Retinal pigment epithelial cell (primary cell): Measurements from ENCODE around the gene RPH3AL.
"Not testable (repeated sequence)": the region's sequence is repeated elsewhere in the genome, so short reads cannot be mapped to it uniquely, and the experiment has no call there.

Experiments used
- DNase-seq: peaks from one replicate; pipeline ENCODE4 v3.0.0-alpha.2; 2010; ENCODE audit warnings: low read depth
- H3K4me3 ChIP-seq: 2 replicates; pipeline ENCODE4 v1.5.1; 2011; ENCODE audit warnings: mild to moderate bottlenecking, low read length, control low read depth, moderate library complexity
- TF ChIP-seq, protein P1 (sequence below): conservative IDR thresholded peaks from 2 replicates; pipeline ENCODE4 v1.5.1; 2011; ENCODE audit warnings: low read depth, low read length, control low read depth, inconsistent platforms

The RPH3AL gene

DNA sequence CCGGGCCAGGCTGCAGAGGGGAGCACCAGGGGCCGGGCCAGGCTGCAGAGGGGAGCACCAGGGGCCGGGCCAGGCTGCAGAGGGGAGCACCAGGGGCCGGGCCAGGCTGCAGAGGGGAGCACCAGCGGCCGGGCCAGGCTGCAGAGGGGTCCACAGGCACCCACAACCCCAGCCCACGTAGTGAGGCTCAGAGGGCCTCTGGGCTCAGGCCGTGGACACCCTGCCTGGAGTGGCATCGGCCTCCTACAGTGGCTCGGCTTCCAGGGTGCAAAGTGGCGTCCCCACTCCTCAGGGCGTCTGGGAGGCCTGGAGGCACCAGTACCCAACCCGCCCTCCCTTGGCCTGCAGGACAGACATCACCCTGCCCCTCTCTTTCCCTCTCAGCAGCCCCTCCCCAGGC, 180.7 kb downstream of the RPH3AL start:
- TF ChIP-seq, protein P1, sequence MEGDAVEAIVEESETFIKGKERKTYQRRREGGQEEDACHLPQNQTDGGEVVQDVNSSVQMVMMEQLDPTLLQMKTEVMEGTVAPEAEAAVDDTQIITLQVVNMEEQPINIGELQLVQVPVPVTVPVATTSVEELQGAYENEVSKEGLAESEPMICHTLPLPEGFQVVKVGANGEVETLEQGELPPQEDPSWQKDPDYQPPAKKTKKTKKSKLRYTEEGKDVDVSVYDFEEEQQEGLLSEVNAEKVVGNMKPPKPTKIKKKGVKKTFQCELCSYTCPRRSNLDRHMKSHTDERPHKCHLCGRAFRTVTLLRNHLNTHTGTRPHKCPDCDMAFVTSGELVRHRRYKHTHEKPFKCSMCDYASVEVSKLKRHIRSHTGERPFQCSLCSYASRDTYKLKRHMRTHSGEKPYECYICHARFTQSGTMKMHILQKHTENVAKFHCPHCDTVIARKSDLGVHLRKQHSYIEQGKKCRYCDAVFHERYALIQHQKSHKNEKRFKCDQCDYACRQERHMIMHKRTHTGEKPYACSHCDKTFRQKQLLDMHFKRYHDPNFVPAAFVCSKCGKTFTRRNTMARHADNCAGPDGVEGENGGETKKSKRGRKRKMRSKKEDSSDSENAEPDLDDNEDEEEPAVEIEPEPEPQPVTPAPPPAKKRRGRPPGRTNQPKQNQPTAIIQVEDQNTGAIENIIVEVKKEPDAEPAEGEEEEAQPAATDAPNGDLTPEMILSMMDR = no peak
- no peak overlapping the region for H3K4me3 ChIP-seq

DNA sequence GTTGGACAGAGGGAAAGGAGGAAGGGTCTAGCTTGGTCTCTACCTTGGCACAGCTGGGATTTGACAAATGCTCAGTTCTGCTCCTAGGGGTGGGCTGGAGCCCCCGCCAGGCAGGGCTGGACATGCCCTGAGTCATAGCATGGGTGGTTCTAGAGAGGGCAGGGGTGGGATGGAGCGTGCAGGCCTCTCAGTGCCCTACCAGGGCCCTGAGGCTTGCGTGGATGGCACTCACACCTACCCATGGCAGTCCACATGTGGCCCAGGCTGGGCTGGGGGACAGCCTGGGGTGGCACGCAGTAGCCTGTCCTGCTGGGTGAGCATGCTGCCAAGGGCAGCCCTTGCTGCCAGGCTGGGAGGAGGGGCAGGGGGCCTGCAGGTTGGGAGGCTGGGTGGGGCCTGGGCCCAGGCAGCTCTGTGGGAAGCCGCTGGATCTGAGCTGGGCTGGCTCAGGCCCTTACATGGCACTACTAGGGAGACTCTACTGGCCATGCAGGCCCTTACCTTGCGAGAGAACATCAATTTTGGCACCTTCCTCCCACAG, 182.4 kb downstream of the RPH3AL start:
- no peak overlapping the region for H3K4me3 ChIP-seq
- DNase-seq = no peak
- TF ChIP-seq, protein P1 = no peak

More for the DNA sequence above, 180.7 kb downstream of the RPH3AL start:
- DNase-seq = no peak

DNA sequence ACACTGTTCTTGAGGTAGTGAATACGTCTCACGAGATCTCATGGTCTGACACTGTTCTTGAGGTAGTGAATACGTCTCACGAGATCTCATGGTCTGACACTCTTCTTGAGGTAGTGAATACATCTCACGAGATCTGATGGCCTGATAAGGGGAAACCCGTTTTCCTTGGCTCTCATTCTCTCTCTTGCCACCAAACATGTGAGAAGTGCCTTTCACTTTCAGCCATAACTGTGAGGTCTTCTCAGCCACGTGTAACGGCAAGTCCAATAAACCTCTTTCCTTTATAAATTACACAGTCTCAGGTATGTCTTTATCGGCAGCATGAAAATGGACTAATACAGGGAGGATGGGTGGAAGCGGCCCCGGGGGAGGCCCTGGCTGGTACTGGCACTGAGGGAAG, 184.0 kb downstream of the RPH3AL start:
- not testable (repeated sequence) for H3K4me3 ChIP-seq

DNA sequence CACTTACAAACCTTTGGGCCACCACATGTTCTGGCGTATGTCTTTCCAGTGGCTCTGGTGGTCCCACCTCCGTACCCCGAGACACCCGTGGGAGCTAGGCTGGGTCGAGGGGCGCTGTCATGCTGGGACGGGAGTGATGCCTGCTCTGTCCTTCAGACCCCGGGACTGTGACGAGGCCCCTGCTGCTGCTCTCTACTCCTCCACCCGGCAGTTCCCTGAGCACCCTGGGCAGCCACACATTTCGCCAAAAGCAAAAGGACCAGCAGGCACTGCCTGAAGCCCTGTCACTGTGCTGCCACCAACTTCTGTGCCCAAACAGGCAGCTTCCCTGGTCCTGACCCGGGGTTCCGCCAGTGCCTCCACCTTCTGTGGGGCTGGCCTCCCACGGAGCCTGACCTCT, 186.7 kb downstream of the RPH3AL start:
- TF ChIP-seq, protein P1 = no peak
- H3K4me3 ChIP-seq = no peak overlapping the region
- DNase-seq = no peak

More for the DNA sequence above, 184.0 kb downstream of the RPH3AL start:
- not testable (repeated sequence) for DNase-seq

DNA sequence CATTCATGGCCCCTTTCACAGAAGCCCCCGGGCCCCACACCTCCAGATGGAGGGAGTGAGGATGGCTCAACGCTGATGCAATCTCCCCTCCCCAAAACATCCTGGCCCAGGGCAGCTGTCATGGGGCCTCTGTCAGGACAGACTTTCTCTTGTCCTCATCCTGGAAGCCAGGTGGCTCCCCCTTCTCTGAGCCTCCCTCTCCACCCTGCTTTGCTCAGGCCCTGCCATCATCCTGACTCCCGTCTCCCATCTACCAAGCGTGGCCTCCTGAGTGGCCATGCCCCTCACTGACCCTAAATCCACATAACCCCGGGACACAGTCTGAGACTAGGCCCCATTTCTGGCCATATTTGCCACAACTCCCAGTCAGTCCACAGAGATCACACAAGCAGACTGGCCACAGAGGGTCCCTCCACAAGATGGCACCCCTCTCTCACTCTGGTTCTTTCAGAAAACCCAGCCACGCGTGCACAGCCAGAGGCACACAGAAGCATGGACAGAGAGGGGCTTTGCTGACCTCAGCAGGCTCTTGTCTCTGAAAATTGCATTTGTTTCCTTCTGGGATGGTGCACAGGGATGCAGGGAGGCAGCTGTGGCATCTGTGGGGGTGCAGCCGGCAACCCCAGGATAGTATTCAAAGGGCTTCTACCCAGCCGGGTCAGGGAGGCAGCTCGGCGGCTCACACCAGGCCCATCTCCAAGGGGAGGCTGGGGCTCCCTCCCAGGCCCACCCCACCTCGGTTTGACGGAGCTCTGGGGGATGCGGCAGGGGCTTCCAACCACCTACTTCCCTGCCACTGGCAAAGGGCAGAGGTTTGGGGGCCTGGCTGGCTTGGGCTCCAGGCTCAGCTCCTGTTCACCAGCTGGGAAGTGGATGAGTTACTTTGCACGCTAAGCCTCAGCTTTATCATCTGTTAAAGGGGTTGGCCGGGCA, 188.0 kb downstream of the RPH3AL start:
- TF ChIP-seq, protein P1 = peak; percentile 74
- H3K4me3 ChIP-seq = no peak overlapping the region
- DNase-seq = no peak

DNA sequence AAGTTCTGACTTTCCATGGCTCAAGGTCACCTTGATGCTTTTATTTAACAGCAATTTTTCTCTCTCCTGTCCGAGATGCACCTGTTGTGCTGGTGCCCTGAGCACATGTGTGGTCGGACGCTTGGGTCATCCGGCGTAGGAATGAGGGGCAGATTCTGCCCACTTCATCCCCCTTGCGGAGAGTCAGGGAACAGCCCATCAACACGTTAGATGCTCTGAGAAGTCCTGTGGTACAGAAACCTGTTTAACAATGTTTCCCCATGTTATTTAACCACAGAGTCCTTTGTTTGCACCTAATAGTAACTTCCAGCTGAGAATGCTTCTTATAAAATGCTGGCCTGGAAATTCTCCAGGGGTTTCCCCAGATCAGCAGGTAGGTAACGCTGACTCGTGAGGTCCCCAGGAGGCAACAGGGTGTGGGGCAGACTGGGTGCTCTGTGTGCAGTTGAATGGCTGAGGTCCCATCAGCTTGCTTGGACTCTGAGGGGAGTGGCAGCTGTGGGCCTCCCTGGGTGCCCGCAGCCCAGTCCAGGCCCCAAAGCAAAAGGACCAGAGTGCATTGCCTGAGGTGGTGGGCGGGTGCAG, 189.0 kb downstream of the RPH3AL start:
- TF ChIP-seq, protein P1 = peak; percentile 32
- DNase-seq = no peak

DNA sequence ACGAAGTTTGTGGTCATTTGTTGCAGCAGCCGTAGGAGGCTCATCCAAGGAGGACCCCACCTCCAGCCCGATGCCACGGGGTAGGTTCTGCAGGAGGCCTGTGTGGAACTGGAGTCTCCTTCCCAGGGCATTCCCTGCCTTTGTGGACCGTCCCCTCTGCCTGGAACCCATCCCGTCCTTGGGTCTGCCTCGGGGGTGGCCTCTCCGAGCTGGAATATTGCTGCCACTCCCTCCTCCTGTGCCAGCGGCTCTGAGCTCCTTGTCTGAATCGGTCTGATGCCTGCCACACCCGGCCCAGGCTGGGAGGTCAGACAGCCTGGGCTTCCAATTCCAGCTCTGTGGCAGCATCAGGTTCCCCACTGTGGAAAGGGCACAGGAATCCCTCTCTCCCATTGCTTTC, 189.9 kb downstream of the RPH3AL start:
- H3K4me3 ChIP-seq = no peak overlapping the region
- TF ChIP-seq, protein P1 = no peak
- no peak for DNase-seq

More for the DNA sequence above, 189.0 kb downstream of the RPH3AL start:
- H3K4me3 ChIP-seq = no peak overlapping the region
